ENCODE measurements around the gene GABRG3.

- TF ChIP-seq CTCF (IDR thresholded peaks at IDR 0.05; ENCODE audit: low read depth, low read length, missing input control) (no peak), TAF1 (conservative IDR thresholded peaks at IDR 0.05) (no peak), ZBTB33 (IDR thresholded peaks at IDR 0.05) (no peak), SP1 (IDR thresholded peaks at IDR 0.05) (no peak), FOXA1 (IDR thresholded peaks at IDR 0.05) (no peak), JUND (IDR thresholded peaks at IDR 0.05) (no peak), NR2F2 (IDR thresholded peaks at IDR 0.05) (no peak), RAD21 (IDR thresholded peaks at IDR 0.05) (no peak), EGR1 (IDR thresholded peaks at IDR 0.05; ENCODE audit: low read depth in 2 of 2) (no peak), GABPA (IDR thresholded peaks at IDR 0.05 in 1 of 2, conservative IDR thresholded peaks at IDR 0.05 in 1 of 2) (no peak), RXRA (IDR thresholded peaks at IDR 0.05) (no peak), YY1 (IDR thresholded peaks at IDR 0.05) (no peak)
These were observed 464 bp downstream of the GABRG3 start for GRCh38 chr15:26971271-26972018.

Measured in liver (tissue), 3 donors.